SK-N-SH treated with all-trans-retinoic acid at 6 μM for 48 hours (cell line): Measurements from ENCODE around the gene MRPL41.

Experiments
- BACH2 ChIP-seq: fragments of 250-450 bp; sonication (Bioruptor Pico); IDR thresholded peaks from 2 replicates; pipeline ENCODE4 v1.9.0; 2021; ENCODE audit warnings: mild to moderate bottlenecking, borderline replicate concordance
- ESRRG ChIP-seq: fragments of 250-450 bp; sonication (Bioruptor Pico); IDR thresholded peaks from 2 replicates; pipeline ENCODE4 v1.6.1; 2021; ENCODE audit warnings: mild to moderate bottlenecking
- GLIS3 ChIP-seq: fragments of 250-450 bp; sonication (Bioruptor Pico); IDR thresholded peaks from 2 replicates; pipeline ENCODE4 v1.5.0; 2020; ENCODE audit warnings: mild to moderate bottlenecking, moderate library complexity
- RARB ChIP-seq: fragments of 250-450 bp; sonication (Bioruptor Pico); IDR thresholded peaks from 2 replicates; pipeline ENCODE4 v1.8.0; 2021; ENCODE audit warnings: mild to moderate bottlenecking, moderate library complexity
- SNAI2 ChIP-seq: fragments of 250-450 bp; sonication (Bioruptor Pico); IDR thresholded peaks from 2 replicates; pipeline ENCODE4 v1.5.0; 2020; ENCODE audit warnings: mild to moderate bottlenecking, moderate library complexity
- TCF4 ChIP-seq: fragments of 250-450 bp; sonication (Bioruptor Pico); IDR thresholded peaks from 2 replicates; pipeline ENCODE4 v1.8.0; 2021; ENCODE audit warnings: mild to moderate bottlenecking, moderate library complexity, borderline replicate concordance
- ZFP30 ChIP-seq: fragments of 450-650 bp; formaldehyde crosslinking; IDR thresholded peaks from 2 replicates; pipeline ENCODE4 v1.5.0; 2022; ENCODE audit warnings: mild to moderate bottlenecking, moderate library complexity
- ZNF565 ChIP-seq: fragments of 450-650 bp; formaldehyde crosslinking; conservative IDR thresholded peaks from 2 replicates; pipeline ENCODE4 v1.5.0; 2020; ENCODE audit warnings: low read depth, mild to moderate bottlenecking, moderate library complexity
- ZNF70 ChIP-seq: fragments of 450-650 bp; formaldehyde crosslinking; IDR thresholded peaks from 2 replicates; pipeline ENCODE4 v1.5.0; 2020; ENCODE audit warnings: mild to moderate bottlenecking, moderate library complexity
- ZNF8 ChIP-seq: fragments of 450-650 bp; formaldehyde crosslinking; IDR thresholded peaks from 2 replicates; pipeline ENCODE4 v1.5.0; 2020; ENCODE audit warnings: mild to moderate bottlenecking, moderate library complexity
- TF ChIP-seq, protein P1 (sequence below): fragments of 250-450 bp; sonication (Bioruptor Pico); IDR thresholded peaks from 2 replicates; pipeline ENCODE4 v1.8.0; 2021; ENCODE audit warnings: low read depth, mild to moderate bottlenecking, moderate library complexity, borderline replicate concordance
- TF ChIP-seq, protein P2 (sequence below): fragments of 250-450 bp; sonication (Bioruptor Pico); IDR thresholded peaks from 2 replicates; pipeline ENCODE4 v1.8.0; 2020; ENCODE audit warnings: mild to moderate bottlenecking, moderate library complexity, borderline replicate concordance
- TF ChIP-seq, protein P3 (sequence below): fragments of 250-450 bp; sonication (Bioruptor Pico); IDR thresholded peaks from 2 replicates; pipeline ENCODE4 v1.5.1; 2020; ENCODE audit warnings: low read depth, mild to moderate bottlenecking, moderate library complexity

DNA sequence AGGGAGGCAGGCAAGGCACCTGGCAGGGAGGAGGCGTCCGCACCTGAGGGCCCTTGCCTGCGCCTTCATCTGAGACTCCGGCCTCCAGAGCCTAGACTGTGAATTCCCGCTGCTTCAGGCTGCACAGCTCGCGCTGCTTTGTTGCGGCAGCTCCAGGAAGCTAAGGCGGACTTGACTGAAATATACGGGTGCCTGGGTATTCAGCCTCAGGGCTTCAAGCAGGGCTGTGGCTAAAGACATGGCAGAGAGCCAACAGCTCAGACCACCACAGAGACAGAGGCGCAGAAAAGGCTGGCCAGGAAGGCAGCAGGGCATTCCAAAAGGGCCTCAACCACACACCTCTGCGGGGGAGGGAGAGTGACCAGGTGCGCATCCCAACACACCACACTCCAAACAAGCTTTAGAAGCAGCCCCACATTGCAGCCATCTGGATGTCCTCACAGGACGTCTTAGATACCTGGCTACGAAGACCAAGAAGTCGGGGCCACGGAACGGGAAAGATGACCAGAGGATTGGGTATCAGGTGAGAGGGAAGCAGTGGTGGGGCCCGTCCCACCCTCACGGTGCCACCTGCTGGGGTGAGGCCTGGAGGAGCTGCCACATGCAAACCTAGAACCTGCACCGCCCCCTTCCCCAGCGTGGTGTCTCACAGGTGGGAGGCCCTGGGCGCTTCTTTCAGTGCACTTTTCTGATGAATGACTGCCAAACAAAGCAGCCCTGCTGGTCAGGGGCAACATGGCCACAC lies 28.7 kb downstream of the MRPL41 start:
- TF ChIP-seq, protein P1, sequence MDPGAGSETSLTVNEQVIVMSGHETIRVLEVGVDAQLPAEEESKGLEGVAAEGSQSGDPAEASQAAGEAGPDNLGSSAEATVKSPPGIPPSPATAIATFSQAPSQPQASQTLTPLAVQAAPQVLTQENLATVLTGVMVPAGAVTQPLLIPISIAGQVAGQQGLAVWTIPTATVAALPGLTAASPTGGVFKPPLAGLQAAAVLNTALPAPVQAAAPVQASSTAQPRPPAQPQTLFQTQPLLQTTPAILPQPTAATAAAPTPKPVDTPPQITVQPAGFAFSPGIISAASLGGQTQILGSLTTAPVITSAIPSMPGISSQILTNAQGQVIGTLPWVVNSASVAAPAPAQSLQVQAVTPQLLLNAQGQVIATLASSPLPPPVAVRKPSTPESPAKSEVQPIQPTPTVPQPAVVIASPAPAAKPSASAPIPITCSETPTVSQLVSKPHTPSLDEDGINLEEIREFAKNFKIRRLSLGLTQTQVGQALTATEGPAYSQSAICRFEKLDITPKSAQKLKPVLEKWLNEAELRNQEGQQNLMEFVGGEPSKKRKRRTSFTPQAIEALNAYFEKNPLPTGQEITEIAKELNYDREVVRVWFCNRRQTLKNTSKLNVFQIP (CRISPR knock-in tag), result no peak
- TF ChIP-seq ESRRG, result no peak
- TF ChIP-seq ZFP30, result no peak
- no peak for TF ChIP-seq RARB (CRISPR knock-in tag)
- no peak for TF ChIP-seq ZNF70 (CRISPR knock-in tag)
- TF ChIP-seq GLIS3, result no peak
- no peak for TF ChIP-seq ZNF565
- TF ChIP-seq, protein P2, sequence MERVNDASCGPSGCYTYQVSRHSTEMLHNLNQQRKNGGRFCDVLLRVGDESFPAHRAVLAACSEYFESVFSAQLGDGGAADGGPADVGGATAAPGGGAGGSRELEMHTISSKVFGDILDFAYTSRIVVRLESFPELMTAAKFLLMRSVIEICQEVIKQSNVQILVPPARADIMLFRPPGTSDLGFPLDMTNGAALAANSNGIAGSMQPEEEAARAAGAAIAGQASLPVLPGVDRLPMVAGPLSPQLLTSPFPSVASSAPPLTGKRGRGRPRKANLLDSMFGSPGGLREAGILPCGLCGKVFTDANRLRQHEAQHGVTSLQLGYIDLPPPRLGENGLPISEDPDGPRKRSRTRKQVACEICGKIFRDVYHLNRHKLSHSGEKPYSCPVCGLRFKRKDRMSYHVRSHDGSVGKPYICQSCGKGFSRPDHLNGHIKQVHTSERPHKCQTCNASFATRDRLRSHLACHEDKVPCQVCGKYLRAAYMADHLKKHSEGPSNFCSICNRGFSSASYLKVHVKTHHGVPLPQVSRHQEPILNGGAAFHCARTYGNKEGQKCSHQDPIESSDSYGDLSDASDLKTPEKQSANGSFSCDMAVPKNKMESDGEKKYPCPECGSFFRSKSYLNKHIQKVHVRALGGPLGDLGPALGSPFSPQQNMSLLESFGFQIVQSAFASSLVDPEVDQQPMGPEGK (CRISPR knock-in tag), result no peak
- TF ChIP-seq TCF4 (CRISPR knock-in tag), result no peak
- no peak for TF ChIP-seq BACH2 (CRISPR knock-in tag)
- TF ChIP-seq ZNF8 (CRISPR knock-in tag), result no peak
- TF ChIP-seq, protein P3, sequence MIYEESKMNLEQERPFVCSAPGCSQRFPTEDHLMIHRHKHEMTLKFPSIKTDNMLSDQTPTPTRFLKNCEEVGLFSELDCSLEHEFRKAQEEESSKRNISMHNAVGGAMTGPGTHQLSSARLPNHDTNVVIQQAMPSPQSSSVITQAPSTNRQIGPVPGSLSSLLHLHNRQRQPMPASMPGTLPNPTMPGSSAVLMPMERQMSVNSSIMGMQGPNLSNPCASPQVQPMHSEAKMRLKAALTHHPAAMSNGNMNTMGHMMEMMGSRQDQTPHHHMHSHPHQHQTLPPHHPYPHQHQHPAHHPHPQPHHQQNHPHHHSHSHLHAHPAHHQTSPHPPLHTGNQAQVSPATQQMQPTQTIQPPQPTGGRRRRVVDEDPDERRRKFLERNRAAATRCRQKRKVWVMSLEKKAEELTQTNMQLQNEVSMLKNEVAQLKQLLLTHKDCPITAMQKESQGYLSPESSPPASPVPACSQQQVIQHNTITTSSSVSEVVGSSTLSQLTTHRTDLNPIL (CRISPR knock-in tag), result no peak
- no peak for TF ChIP-seq SNAI2 (CRISPR knock-in tag)
